ENCODE data around the gene SUPT20HL2. TPM values are rescaled to one million over a fixed set of nuclear protein-coding genes. Genes with fewer than 3 reads are reported as not detected.

The SUPT20HL2 gene
- total and polyA plus RNA-seq, 2 donors (not counting 3 experiments of a cell fraction or from before 2014, with no cell fraction given) = not detected

DNA sequence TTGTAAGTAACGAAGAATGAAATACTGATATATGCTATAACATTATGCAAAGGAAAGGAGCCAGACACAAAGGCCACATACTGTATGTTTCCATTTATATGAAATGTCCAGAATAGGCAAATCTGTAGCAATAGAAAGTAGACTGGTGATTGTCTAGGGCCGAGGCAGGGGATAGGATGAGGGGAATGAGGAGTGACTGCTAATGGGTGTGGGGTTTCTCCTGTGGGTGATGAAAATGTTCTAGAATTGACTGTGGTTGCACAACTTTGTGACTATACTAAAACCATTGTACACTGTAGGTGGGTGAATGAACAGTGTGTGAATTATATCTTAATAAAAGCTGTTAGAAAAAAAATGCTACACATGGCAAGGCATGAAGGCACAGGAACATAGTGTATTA is 26.6 kb upstream of the SUPT20HL2 start:
- TF ChIP-seq POLR2A (IDR thresholded peaks at IDR 0.05; ENCODE audit: low read depth, low read length) (no peak), MAX (IDR thresholded peaks at IDR 0.05; ENCODE audit: insufficient read depth, insufficient read length) (no peak), GATA2 (IDR thresholded peaks at IDR 0.05; ENCODE audit: insufficient read depth, insufficient read length, low read depth, low read length) (no peak), EZH2 (IDR thresholded peaks at IDR 0.05; ENCODE audit: borderline replicate concordance, low read depth, low read length, severe bottlenecking) (no peak), MYC (IDR thresholded peaks at IDR 0.05; ENCODE audit: low read depth, low read length) (no peak), POLR2AphosphoS5 (IDR thresholded peaks at IDR 0.05; ENCODE audit: insufficient read depth, low read depth, low read length) (no peak), JUN (IDR thresholded peaks at IDR 0.05; ENCODE audit: borderline replicate concordance, insufficient read depth, insufficient read length, low read depth) (no peak), FOS (IDR thresholded peaks at IDR 0.05; ENCODE audit: borderline replicate concordance, insufficient read depth, low read length) (no peak)
- TF ChIP-seq, protein P1, sequence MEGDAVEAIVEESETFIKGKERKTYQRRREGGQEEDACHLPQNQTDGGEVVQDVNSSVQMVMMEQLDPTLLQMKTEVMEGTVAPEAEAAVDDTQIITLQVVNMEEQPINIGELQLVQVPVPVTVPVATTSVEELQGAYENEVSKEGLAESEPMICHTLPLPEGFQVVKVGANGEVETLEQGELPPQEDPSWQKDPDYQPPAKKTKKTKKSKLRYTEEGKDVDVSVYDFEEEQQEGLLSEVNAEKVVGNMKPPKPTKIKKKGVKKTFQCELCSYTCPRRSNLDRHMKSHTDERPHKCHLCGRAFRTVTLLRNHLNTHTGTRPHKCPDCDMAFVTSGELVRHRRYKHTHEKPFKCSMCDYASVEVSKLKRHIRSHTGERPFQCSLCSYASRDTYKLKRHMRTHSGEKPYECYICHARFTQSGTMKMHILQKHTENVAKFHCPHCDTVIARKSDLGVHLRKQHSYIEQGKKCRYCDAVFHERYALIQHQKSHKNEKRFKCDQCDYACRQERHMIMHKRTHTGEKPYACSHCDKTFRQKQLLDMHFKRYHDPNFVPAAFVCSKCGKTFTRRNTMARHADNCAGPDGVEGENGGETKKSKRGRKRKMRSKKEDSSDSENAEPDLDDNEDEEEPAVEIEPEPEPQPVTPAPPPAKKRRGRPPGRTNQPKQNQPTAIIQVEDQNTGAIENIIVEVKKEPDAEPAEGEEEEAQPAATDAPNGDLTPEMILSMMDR (IDR thresholded peaks at IDR 0.05; ENCODE audit: extremely low read depth in 1 of 2, insufficient read depth in 1 of 2, low read depth in 1 of 2, low read length in 2 of 2) = no peak
- Histone ChIP-seq H3K4me2 (ENCODE audit: insufficient read depth, low read length) (no peak overlapping the region), H3K79me2 (ENCODE audit: control insufficient read depth, insufficient read depth, low read length) (no peaks in the 10 kb centered on the region), H4K20me1 (replicated peaks; ENCODE audit: control insufficient read depth, extremely low read depth, insufficient read depth, low read length) (no peaks in the 10 kb centered on the region), H2AFZ (ENCODE audit: low read depth, low read length) (no peak overlapping the region), H3K9ac (replicated peaks; ENCODE audit: extremely low read depth, insufficient read depth, low read length) (no peak overlapping the region), H3K9me1 (replicated peaks; ENCODE audit: control insufficient read depth, extremely low read depth, insufficient read depth, low read length) (no peaks in the 10 kb centered on the region), H3K4me1 (ENCODE audit: control insufficient read depth, extremely low read depth, insufficient read depth, low read length) (peaks cover 10% of the 10 kb centered on the region), H3K9me3 (replicated peaks; ENCODE audit: control insufficient read depth, insufficient read depth, low read length) (no peaks in the 10 kb centered on the region), H3K27me3 (ENCODE audit: control insufficient read depth in 2 of 2, insufficient read depth in 2 of 2, low read length in 2 of 2) (no peaks in the 10 kb centered on the region), H3K36me3 (ENCODE audit: control insufficient read depth in 2 of 2, extremely low read depth in 1 of 2, insufficient read depth in 2 of 2, low read length in 2 of 2) (no peaks in the 10 kb centered on the region), H3K4me3 (replicated peaks in 1 of 3; ENCODE audit: insufficient read depth in 1 of 3, low read depth in 1 of 3, low read length in 3 of 3) (no peak overlapping the region), H3K27ac (ENCODE audit: insufficient read depth, low read depth, low read length) (no peak overlapping the region)
- dilution Hi-C loops (cut with MboI; ENCODE audit: extremely low pct_ligation_motif_present, low sequenced_read_pairs) = no loop called here
- no peak for FAIRE-seq
- DNase-seq (ENCODE audit: low read depth, low spot score) = no peak
- ChIA-PET CTCF (no interaction called here), POLR2A (no interaction called here)
- BruUV-seq (replicated peaks) = no TSS peak
- intact Hi-C loops (cut with micrococcal nuclease) = no loop called here
